D341Med (cell line): ENCODE data around the gene GALNT3.

Experiments
- DNase-seq: peaks from one replicate; pipeline ENCODE4 v3.0.0; 2012; ENCODE audit warnings: low spot score

GALNT3 gene

DNA sequence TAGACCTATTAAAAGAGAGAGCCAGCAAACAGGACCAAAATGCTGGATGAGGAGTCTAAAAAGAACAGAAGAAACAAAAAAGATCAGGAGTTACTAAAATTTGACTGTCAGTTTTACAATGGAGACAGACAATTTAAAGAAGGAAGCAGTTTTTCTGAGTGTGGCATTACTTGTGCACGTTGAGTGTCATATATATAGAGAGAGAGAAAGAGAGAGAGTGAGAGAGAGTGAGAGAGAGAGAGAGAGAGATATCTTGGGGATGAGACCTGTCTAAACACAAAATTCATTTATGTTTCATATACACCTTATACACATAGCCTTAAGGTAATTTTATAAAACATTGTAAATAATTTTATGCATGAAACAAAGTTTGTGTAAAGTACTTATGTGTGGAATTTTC is 2.1 kb upstream of the GALNT3 start:
- DNase-seq, result no peak

DNA sequence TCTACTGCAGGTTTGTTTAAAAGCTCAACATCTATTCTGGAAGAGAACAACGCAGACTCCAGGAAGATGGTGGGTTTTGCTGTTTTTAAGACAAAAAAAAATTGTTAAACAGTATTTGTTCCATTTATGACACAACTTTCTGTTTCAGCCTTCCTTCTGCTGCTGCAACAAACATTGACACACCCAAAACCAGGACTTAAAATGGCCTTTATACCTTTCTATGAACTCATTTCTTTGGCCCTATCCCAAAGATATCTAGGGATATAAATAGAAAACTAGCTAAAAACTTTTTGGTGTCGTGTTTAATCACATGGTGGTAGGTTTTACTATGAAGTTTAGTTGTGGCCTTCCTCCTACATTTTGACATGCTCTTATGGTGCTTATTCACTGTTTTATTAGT is 964 bp upstream of the GALNT3 start:
- DNase-seq, result no peak

DNA sequence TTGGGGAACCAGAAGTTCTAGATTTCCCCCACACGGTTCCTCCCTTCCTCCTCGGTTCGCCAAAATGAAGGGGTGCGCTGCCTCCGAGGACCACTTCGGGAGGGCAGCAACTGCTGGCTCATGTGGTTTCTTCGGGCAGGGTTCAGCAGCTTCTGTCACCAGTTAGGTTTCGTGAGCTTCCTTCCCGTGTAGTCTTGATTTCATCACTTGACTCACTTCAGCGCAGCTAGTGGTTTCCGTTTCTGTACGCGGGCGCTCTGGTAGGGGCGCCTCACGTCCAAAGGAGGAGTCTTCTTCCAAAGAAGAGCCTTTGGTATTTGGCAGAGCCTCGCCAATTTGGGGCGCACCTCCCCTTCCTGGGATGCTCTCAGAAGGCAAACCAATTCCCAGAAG is 485 bp upstream of the GALNT3 start:
- peak; percentile 17 for DNase-seq

DNA sequence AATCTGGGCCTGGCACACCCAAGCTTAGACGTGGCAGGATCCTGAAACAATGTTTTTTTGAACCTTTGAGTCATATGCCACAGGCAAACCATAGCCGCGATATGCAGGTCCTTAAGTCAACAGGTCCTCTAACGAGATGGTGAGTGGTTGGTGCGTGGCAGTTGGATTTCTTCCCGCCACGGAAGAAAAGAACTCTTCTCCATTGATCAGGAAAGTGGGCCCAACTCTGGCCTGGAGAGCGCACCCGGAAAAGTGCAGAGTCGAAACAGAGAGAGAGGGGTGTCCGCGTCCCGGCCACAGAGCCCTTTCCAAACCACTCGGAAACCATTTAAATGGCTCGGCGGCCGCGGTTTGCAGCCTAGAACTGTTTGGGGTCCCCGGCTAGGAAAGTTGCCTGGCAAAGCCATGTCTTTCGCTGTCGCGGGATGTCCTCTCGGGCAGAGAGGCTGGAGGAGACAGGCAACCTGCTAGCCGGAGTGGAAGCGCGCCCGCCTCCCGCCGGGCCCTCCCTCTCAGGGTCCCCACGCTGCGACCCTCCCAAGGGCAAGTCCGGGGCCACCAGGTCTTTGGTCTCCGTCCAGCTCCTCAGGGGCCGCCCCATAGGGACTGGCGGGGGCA is 777 bp downstream of the GALNT3 start:
- DNase-seq, result peak; percentile 33

DNA sequence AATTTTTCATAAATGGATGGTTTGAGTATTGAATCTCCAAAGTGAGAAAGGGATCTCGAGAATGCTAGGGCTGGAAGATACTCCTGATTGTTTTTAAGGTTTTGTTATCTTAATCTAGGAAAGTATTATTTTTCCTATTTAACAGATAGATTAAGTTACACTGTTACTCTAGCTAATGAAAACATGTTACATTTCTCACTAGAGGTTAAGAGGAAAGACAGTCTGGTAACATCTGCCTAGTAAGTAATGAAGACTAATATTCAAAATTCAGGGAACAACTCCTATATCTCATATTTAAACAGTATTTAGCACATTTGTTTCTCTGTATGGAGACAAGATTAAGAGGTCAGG is 2.0 kb downstream of the GALNT3 start:
- DNase-seq, result no peak

DNA sequence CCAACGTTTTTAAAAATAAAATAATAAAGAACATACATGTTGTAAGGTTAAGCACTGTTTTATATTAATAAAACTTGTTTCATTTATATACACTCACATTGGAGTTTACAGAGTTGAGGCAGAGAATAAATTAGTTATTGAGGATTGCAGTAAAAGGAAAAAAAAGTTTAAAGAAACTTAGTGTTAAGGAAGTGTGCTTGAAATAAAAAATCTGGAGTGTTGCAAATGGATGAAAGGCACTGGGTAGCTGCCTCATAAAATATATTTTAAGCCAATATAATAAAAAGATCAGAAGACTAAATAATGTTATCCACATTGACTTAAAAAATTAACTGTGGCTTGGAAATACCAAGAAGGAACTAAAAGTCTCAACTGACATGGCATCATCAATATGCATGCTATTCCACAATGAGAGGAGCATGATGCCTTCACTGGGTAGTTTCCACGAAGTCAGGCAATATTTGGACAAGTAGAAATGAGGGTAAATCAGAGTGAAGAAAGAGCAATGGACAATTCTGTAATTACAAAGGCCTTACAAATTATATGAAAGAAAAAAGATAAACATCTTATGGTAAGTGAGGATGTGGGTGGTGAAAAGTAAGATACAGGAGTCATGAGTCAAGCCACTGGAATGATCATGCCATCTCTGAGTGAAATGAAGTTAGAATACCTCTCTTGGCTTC is 2.5 kb downstream of the GALNT3 start:
- DNase-seq, result no peak

DNA sequence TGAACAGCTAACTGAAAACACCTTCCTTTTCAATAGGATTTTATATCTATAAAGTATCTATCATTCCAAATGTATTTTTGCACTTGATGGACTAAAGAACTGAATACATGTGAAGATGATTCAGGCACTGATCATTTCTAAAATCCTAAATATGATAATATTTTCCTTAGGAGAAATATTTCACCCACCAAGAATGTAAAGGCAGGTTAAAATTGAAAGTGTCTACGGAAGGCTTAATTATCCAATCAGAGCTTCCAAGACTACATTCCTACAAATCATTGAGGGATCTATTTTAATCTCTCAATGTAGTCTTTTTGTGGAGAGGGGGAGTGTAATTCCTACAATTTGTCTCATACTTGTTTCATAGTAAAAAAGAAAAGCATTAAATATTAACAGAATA is 3.6 kb downstream of the GALNT3 start:
- no peak for DNase-seq

DNA sequence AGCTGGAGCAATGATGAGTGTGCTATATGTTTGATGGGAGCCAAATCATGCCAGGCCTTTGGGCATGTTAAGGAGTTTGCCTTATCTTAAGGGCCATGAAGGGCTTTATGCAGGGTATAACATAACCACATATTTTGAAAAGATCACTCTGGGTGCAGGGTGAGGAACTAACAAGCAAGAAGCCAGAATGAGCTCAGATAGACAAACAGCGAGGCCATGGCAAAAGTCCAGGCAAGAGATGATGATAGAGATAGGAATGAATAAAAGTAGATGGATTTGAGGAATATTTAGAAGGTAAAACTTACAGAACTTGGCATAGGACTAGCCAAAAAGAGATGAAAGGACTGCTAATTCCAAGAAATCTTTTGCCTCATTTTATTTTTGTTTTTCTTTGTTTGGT is 6.7 kb downstream of the GALNT3 start:
- DNase-seq, result no peak

DNA sequence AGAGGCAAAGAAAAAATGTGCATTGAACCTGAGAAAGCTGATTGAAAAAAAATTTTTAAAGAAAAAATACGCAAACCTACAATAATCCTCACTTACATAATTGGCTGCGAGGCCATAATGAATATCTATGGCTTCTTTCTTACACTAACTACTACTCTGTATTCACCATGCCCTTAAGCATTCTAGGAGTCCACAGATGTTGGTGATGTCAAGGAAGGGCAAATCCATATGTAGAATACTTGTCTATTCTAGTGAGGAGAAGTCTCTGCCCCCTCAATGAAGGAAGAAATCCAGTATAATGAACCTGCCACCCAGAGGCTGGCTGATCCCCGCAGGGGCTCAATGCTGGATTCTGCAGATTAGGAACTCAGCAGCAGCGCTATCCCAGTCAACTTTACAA is 14.3 kb downstream of the GALNT3 start:
- no peak for DNase-seq

DNA sequence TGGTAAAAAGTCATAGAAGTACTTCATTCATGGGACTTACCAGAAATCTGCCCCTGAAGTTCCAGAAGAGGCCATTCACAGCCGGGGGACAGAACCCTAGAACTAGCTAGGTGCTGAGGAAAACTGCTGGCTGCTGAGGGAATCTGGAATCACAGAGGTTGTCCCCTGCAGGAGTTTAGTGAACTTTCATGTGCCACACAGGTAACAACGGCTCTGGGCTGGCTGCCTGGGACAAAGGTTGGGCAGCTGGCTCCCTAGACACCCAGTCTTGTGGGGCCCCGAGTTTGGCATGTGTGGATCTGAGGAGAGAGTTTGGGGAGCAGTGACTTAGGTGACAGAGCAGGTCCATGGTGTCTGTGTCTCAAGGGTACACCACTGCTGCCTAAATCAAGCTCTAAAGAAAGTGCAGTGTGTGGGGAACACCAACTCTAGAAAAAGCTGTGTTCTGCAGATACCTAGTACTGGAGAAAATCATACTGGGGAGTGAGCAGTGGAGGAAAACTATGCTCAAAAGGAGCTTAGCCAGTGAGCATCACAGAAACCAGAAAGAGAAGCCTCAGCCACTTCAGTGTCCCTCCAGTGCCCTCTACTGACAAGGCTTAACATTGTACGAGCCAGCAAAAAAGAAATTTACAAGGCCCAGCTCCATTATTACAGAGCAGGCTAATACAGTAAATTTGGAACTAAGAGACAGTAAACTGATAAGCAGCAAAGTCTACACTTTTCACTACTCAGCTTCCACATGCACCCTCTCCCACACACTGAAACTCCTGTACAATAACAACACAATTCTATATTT is 15.2 kb downstream of the GALNT3 start:
- DNase-seq, result peak; percentile 28

DNA sequence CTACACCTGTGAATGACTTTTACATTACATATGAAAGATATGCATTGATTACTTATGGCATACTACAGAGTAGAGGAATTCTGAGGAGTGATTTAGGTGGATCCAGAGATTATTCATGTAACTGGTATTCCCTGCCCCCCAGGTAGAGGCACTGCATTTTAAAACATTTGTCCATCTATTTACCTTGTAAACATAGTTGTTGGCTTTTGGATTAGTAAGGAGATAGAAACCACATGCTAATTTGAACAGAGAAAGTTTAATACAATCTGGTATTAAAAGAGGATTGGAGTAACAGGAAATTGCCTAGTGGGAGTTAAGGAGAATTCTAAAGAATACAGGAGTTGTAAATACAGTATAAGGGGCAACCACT is 15.9 kb downstream of the GALNT3 start:
- no peak for DNase-seq

DNA sequence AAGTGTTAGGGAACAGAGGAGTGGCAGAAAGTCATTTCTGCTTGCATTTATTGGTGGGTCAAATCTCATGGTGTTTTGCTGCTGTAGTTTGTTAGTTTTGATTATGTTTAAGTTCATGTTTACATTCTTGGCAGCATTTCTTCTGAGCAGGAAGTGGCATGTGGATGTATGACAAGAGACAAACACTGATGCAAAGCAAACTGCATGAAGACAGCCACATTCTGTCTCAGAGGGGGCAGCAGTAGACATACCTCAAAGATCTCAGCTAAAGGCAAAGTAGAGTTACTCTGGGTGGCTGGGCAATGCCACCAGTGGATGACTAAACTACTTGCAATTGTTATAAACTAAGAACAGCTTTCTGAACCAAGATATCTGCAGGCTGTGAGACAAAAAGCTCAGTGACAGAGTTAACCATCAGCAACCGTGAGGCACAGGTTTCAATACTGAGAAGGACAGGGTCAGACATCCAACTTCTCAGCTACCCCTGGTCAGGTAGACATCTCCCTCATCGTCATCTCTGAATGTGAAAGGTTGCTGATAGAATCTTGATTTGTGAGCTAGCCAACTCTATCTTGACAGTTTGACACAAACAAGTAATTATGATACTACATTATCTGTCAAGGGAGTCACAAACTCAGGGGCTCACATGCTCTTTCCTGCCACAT is 16.4 kb downstream of the GALNT3 start:
- DNase-seq, result no peak

DNA sequence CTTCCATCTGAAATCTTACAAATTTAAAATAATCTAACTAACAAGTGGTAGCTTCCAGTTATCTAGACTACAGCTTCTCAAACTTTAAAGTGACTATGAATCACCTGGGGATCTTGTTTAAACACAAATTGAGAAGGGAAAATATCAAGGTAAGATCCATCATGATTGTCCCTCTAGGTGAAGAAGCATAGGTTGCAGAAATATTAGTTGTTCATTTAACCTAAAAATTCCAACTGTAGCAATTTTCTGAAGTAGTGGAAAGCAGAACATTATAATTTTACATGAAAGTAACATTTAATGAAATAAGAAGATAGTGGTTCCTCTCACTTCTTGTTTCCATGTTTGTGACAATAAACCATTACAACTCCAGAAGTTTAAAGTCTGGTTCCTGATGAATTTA is 17.3 kb downstream of the GALNT3 start:
- DNase-seq, result no peak

DNA sequence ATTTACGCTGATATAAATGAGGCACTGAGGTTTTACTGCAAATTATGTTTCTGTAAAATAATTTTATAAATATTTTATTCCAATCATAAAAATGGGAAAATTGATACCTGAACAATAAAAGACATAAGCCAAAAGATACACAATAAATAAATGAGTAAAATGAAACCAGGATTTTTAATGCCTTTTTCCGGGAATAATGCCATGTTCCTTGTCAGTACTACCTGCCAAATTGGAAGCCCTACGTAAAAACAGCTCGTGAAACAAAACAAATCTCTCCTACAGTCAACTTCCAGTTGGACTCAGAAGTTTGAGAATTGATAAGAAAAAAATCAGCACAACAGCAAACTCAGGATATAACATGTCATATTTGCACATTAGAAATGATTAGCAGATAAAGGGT is 18.0 kb downstream of the GALNT3 start:
- DNase-seq, result no peak

DNA sequence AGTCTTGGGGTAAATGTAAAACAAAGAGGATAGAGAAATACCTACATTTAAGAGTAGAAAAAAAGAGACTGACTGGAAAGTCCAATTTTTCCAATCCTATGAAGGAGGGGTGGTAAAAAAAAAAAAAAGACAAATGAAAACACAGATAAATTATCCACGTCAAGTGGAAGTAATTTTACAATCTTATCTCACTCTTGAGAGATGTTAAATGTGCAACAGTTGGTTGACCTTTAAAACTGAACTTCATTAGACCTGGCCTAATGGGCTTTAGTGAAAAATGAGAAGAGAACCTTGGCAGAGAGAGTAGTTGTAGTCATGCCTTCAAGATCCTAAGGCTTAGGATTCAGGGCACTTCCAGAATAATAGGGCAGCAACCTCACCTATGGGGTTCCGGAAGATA is 20.4 kb downstream of the GALNT3 start:
- no peak for DNase-seq

DNA sequence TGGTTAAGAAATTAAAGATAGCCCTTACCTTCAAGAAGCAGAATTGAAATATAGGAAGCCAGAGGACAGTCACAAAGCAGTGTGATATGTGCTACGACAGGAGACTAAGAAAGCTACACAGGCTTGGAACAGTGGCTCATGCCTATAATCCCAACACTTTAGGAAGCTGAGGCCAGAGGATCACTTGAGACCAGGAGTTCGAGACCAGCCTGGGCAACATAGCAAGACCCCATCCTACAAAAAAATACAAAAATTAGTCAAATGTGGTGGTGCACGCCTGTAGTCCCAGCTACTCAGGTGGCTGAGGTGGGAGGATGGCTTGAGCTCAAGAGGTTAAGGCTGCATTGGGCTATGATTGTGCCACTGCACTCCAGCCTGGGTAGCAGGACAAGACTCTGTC is 21.9 kb downstream of the GALNT3 start:
- no peak for DNase-seq

DNA sequence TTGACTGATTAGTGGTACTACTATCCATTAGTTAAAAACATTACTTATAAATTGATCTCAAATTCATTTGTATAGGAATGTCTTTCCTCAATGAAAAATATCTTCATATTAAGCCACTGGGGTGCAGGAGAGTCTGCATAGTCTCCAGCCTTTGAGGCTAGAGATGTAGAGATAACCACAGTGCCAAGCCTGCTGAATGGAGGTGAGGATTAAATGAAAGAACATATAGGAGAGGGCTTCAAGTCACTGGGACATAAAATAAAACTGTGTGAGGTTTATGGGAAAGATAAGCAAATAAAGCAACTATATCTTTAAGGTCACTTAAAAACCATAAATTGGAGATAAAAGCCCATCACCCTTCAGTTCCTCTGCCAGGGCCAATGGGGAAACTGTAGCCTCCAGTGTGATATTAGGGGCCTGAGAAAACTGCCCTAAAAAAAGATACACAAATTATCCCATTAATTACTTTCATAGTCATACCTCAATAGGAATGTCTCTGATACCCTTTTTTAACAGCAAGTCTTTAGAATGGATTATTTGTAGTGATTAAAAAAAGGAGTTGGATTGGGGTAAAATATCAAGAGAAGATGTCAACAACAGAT is 27.6 kb downstream of the GALNT3 start:
- DNase-seq, result no peak

DNA sequence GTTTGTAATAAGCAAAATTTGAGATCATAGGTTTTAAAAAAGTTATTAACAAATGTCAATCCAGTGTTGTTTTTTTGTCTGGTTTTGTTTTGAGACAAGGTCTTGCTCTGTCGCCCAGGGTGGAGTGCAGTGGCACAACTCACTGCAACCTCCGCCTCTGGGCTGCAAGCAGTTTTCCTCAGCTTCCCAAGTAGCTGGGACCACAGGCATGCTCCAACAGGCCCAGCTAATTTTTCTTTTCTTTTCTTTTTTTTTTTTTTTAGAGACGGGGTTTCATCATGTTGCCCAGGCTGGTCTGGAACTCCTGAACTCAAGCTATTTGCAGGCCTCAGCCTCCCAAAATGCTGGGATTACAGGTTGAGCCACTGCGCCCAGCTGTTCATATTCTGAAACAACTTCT is 31.3 kb downstream of the GALNT3 start:
- DNase-seq, result no peak

DNA sequence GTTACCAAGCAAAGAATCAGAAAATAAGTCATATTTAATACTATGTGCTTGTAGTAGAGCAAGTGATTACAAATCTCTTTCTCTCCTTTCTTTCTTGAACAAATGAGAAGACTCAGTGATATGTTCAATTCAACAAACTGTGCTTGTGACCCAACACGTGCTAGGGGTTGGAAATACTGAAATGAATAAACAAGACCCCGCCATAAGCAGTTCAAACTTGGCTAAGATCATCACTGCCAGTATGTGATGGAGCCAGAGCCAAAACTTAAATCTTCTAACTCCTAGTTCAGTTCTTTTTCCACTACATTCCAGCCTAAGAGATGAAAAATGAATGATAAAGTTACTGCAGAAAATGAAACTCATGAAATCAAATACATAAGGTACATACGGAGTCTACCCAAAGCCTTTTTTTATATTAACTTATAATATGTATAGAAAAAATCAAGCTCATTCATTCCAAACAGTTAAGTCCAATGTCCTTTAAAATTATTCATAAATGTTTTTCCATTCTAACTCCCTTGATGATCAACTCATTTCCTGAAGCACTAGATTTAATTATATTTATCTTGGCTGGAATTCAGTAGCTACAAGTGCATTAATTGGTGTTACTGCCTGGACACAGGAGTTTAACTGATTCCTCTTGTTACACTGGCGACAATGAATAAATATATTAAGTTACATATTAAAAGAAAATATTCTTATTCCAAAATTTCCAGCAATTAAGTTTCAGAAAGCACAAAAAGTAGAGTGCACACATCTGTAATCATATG is 36.0 kb downstream of the GALNT3 start:
- no peak for DNase-seq

DNA sequence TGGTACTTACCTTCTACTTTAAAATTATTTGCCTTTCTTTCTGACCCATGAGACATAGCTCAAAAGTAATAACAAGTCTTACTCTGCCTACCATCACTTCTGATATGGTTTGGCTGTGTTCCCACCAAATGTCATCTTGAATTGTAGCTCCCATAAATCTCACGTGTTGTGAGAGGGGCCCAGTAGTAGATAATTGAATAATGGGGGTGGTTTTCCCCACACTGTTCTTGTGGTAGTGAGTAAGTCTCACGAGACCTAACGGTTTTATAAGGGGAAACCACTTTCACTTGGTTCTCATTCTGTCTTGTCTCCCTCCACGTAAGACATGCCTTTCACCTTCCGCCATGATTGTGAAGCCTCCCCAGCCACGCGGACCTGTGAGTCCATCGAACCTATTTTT is 47.5 kb downstream of the GALNT3 start:
- DNase-seq, result no peak

DNA sequence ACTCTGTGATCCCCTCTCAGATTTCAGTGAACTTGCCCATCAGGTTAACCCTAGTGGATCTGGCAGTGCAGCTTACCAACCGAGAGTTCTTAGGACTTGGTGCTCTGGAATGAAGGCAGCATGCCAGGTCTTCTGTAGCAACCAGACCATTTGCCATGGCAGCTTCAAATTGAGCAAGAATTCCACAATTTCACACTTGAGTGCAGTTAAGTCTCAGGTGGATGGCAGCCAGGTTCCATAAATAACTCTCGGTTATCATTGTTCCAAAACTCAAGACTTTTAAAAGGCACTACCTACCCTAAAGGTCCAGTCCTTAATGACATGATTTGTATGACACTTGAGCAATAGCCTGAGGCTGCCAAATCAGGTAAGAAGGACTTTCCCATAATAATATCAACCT is 48.1 kb downstream of the GALNT3 start:
- DNase-seq, result peak; percentile 14

DNA sequence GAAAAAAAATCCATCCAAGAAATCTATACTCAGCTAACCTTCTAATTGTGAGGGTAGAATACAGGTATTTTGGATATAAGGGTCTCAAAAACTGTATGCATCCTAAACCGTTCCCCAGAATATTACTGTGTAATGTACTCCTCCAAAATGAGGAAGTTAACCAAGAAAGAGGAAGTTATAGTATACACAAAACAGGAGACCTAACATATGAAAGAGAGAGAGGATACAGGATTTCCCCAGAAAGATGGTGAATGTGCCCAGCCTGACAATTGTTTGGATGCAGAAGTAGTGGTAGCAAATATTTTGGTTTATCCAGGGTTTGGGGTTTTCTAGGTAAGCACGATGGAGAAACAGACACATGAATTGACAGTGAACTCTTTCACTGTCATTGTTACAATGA is 50.6 kb downstream of the GALNT3 start:
- DNase-seq, result no peak
